GM12892 (cell line): ENCODE measurements around the gene VSIG8.

Experiments used
- POLR2A ChIP-seq: IDR thresholded peaks from 2 replicates; pipeline ENCODE4 v1.6.1; 2011; ENCODE audit warnings: low read depth, low read length, control low read depth
- POLR2AphosphoS5 ChIP-seq: IDR thresholded peaks from 2 replicates; pipeline ENCODE4 v1.6.1; 2011; ENCODE audit warnings: low read depth, low read length, control low read depth
- TAF1 ChIP-seq: IDR thresholded peaks from 2 replicates; pipeline ENCODE4 v1.6.1; 2011; ENCODE audit warnings: low read depth, mild to moderate bottlenecking, control low read depth, low read length, borderline replicate concordance

DNA sequence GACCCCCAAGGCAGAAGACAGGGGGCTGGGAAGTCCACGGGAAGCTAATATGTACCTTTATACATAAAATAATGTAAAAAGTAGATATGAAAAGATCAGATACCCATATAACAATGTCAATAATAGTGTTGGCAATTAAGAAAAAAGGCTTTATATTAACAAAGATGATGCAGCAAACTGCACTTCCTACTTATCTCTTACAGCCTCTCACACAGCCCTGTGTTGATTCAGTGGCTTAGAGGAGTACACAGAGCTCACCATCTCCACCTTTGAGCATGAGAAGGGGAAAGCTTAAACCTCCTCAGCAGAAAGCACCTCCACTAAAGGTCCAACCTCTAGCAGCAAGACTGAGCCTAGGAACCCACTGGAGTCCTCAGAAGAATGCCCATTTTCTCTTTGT is 7.2 kb upstream of the VSIG8 start:
- no peak for TF ChIP-seq POLR2A
- TF ChIP-seq POLR2AphosphoS5, result no peak
- no peak for TF ChIP-seq TAF1
